MM.1S (cell line): ENCODE results near the gene ITGA3.

Experiments
- DNase-seq: peaks from one replicate; pipeline ENCODE4 v3.0.0-alpha.2; 2015
- H2AFZ ChIP-seq: fragments of 300-600 bp; sonication (generic); 2 replicates; pipeline ENCODE4 v1.6.0; 2016; ENCODE audit warnings: antibody characterized with exemption, low read length
- H3F3A ChIP-seq: fragments of 300-600 bp; sonication (generic); 2 replicates; pipeline ENCODE4 v1.6.1; 2016; ENCODE audit warnings: mild to moderate bottlenecking, antibody characterized with exemption, low read length, moderate library complexity, mixed read lengths; ENCODE audit not compliant: insufficient read depth
- H3K27ac ChIP-seq: fragments of 300-600 bp; sonication (generic); 2 replicates; pipeline ENCODE4 v1.5.1; 2016; ENCODE audit warnings: mild to moderate bottlenecking, low read length
- H3K27me3 ChIP-seq: fragments of 300-600 bp; sonication (generic); replicated peaks from 2 replicates; pipeline ENCODE4 v1.6.0; 2016; ENCODE audit warnings: low read length; ENCODE audit not compliant: insufficient read depth
- H3K36me3 ChIP-seq: fragments of 300-600 bp; sonication (generic); replicated peaks from 2 replicates; pipeline ENCODE4 v1.6.1; 2016; ENCODE audit warnings: mild to moderate bottlenecking, low read length, mixed read lengths; ENCODE audit not compliant: insufficient read depth
- H3K4me1 ChIP-seq: fragments of 300-600 bp; sonication (generic); 2 replicates; pipeline ENCODE4 v1.6.1; 2016; ENCODE audit warnings: low read length, mixed read lengths
- H3K4me2 ChIP-seq: fragments of 300-600 bp; sonication (generic); 2 replicates; pipeline ENCODE4 v1.6.0; 2016; ENCODE audit warnings: low read depth, low read length
- H3K4me3 ChIP-seq: fragments of 300-600 bp; sonication (generic); 2 replicates; pipeline ENCODE4 v1.5.1; 2016; ENCODE audit warnings: low read length, mixed read lengths
- H3K79me2 ChIP-seq: fragments of 300-600 bp; sonication (generic); 2 replicates; pipeline ENCODE4 v1.6.1; 2016; ENCODE audit warnings: mixed run types, low read length, mixed read lengths
- H3K9ac ChIP-seq: fragments of 300-600 bp; sonication (generic); 2 replicates; pipeline ENCODE4 v1.6.1; 2016; ENCODE audit warnings: low read length, mixed read lengths
- H3K9me2 ChIP-seq: fragments of 300-600 bp; sonication (generic); replicated peaks from 2 replicates; pipeline ENCODE4 v1.6.1; 2016; ENCODE audit warnings: mild to moderate bottlenecking, low read length, mixed read lengths; ENCODE audit not compliant: insufficient read depth
- H3K9me3 ChIP-seq: fragments of 300-600 bp; sonication (generic); replicated peaks from 2 replicates; pipeline ENCODE4 v1.6.1; 2016; ENCODE audit warnings: mild to moderate bottlenecking, low read length, mixed read lengths; ENCODE audit not compliant: insufficient read depth
- H4K20me1 ChIP-seq: fragments of 300-600 bp; sonication (generic); 2 replicates; pipeline ENCODE4 v1.6.1; 2016; ENCODE audit warnings: mild to moderate bottlenecking, low read length, moderate library complexity, mixed read lengths; ENCODE audit not compliant: insufficient read depth
- CTCF ChIP-seq: fragments of 300-600 bp; sonication (generic); IDR thresholded peaks from 2 replicates; pipeline ENCODE4 v1.5.1; 2016; ENCODE audit warnings: antibody characterized with exemption, low read length, mixed read lengths
- EZH2 ChIP-seq: fragments of 300-600 bp; sonication (generic); optimal IDR thresholded peaks from 2 replicates; pipeline ENCODE3; 2017; ENCODE audit warnings: low read depth, mild to moderate bottlenecking, antibody characterized with exemption, low read length, mixed read lengths
- EZH2phosphoT487 ChIP-seq: fragments of 300-600 bp; sonication (generic); IDR thresholded peaks from 2 replicates; pipeline ENCODE4 v1.6.1; 2018; ENCODE audit warnings: antibody characterized with exemption, low read length

Gene ITGA3

GRCh38 chr17:50103941-50104340 is 48.0 kb downstream of the ITGA3 start:
- Histone ChIP-seq H3K79me2 (no peaks in the 10 kb centered on the region), H3F3A (no peaks in the 10 kb centered on the region), H3K9me3 (no peaks in the 10 kb centered on the region), H3K27me3 (no peaks in the 10 kb centered on the region), H3K4me1 (no peaks in the 10 kb centered on the region), H3K9ac (no peak overlapping the region), H3K36me3 (no peaks in the 10 kb centered on the region), H3K9me2 (no peaks in the 10 kb centered on the region), H3K4me3 (no peak overlapping the region), H3K27ac (no peak overlapping the region), H4K20me1 (no peaks in the 10 kb centered on the region), H2AFZ (no peak overlapping the region), H3K4me2 (no peak overlapping the region)
- DNase-seq, result no peak
- no peak for TF ChIP-seq EZH2
- TF ChIP-seq CTCF, result no peak
- TF ChIP-seq EZH2phosphoT487, result no peak

- no peaks in the 10 kb centered on the region for H3K27me3 ChIP-seq
- no peaks in the 10 kb centered on the region for H3K4me1 ChIP-seq
- DNase-seq, result no peak
- H3K9me3 ChIP-seq, result no peaks in the 10 kb centered on the region
- H4K20me1 ChIP-seq, result no peaks in the 10 kb centered on the region
- H3K36me3 ChIP-seq, result no peaks in the 10 kb centered on the region
- no peaks in the 10 kb centered on the region for H3K79me2 ChIP-seq
- no peaks in the 10 kb centered on the region for H3K9me2 ChIP-seq
- H3K27ac ChIP-seq, result no peak overlapping the region
- H3K4me2 ChIP-seq, result no peak overlapping the region
- H3K9ac ChIP-seq, result no peak overlapping the region
- no peak overlapping the region for H3K4me3 ChIP-seq
- no peak for TF ChIP-seq EZH2phosphoT487
- no peak overlapping the region for H2AFZ ChIP-seq
- H3F3A ChIP-seq, result no peaks in the 10 kb centered on the region
Observed at GRCh38 chr17:50105811-50106210, 49.9 kb downstream of the ITGA3 start.

DNA sequence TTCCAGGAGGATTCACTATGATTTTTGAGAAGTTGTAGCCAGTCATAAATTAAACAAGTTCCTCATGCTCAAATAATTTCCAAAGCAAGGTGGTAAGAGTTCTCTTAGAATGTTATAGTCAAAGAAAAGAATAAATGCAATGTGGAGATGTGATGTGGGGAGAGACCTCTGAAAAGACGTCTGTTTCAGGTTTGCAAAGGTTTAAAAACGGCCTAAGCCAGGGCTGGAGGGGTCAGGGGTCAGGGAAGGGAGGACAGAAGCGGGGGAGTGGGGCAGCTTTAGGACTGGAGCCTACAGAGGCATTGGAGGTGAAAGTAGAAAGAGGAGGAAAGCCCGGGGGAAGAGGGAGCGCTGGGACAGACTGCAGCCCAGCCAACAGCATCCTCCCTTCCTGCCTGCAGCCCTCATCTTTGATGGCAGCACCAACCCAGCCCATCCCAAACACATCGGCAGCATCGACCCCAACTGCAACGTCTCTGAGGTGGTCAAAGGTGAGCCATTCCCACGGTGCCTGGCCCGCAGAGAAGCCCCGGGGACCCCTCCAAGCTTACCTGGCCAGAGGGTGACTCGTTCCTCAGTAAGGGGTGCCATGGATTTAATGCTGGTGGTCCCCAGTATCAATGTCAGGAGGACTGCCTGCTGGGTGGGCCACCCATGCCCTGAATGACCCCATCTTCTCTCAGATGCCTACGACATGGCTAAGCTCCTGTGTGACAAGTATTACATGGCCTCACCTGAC is 50.7 kb downstream of the ITGA3 start:
- Histone ChIP-seq H2AFZ (no peak overlapping the region), H3K4me2 (no peak overlapping the region), H3K27ac (no peak overlapping the region), H3K9me2 (no peaks in the 10 kb centered on the region), H3K36me3 (no peaks in the 10 kb centered on the region), H3K4me3 (no peak overlapping the region), H4K20me1 (no peaks in the 10 kb centered on the region), H3K4me1 (no peaks in the 10 kb centered on the region), H3K79me2 (no peaks in the 10 kb centered on the region), H3F3A (no peaks in the 10 kb centered on the region), H3K9ac (no peak overlapping the region), H3K27me3 (no peaks in the 10 kb centered on the region), H3K9me3 (no peaks in the 10 kb centered on the region)
- TF ChIP-seq CTCF, result no peak
- no peak for TF ChIP-seq EZH2phosphoT487
- no peak for TF ChIP-seq EZH2
- DNase-seq, result no peak

- no peak overlapping the region for H3K4me2 ChIP-seq
- H3K79me2 ChIP-seq, result no peaks in the 10 kb centered on the region
- H2AFZ ChIP-seq, result no peak overlapping the region
- H3K36me3 ChIP-seq, result no peaks in the 10 kb centered on the region
- H3K4me3 ChIP-seq, result no peak overlapping the region
- no peaks in the 10 kb centered on the region for H4K20me1 ChIP-seq
- no peak overlapping the region for H3K27ac ChIP-seq
- H3K9me2 ChIP-seq, result no peaks in the 10 kb centered on the region
- no peaks in the 10 kb centered on the region for H3K9me3 ChIP-seq
- no peak for TF ChIP-seq EZH2phosphoT487
- TF ChIP-seq EZH2, result no peak
- no peak for TF ChIP-seq CTCF
- no peak overlapping the region for H3K9ac ChIP-seq
- no peaks in the 10 kb centered on the region for H3K4me1 ChIP-seq
- no peaks in the 10 kb centered on the region for H3K27me3 ChIP-seq
- DNase-seq, result no peak
- no peaks in the 10 kb centered on the region for H3F3A ChIP-seq
Observed at GRCh38 chr17:50107790-50108414, 52.0 kb downstream of the ITGA3 start.
